ENCODE data around the gene FBXL4.

FBXL4 gene

GRCh38 chr6:98947411-98948292, at the start of gene FBXL4:
Gene FBXL4 (minus strand): TSS chr6:98947946. CDS start chr6:98926988, 20,958 bp downstream.
- DNase-seq, result peak; percentile 80 to 84

GRCh38 chr6:98995116-98995515, 47.4 kb upstream of the FBXL4 start:
- no peak for DNase-seq

GRCh38 chr6:98992535-98992934, 44.8 kb upstream of the FBXL4 start:
- no peak for DNase-seq

GRCh38 chr6:98986071-98986615, 38.4 kb upstream of the FBXL4 start:
- no peak for DNase-seq

- no peak for DNase-seq
Measured at GRCh38 chr6:98985391-98985790, 37.6 kb upstream of the FBXL4 start.

GRCh38 chr6:98984121-98984520, 36.4 kb upstream of the FBXL4 start:
- no peak for DNase-seq

- DNase-seq, result no peak
Measured at GRCh38 chr6:98981473-98981872, 33.7 kb upstream of the FBXL4 start.

- DNase-seq, result no peak
Measured at GRCh38 chr6:98980819-98981218, 33.1 kb upstream of the FBXL4 start.

- no peak for DNase-seq
Measured at GRCh38 chr6:98977671-98978292, 30.0 kb upstream of the FBXL4 start.

- no peak for DNase-seq
Measured at GRCh38 chr6:98976674-98977385, 29.1 kb upstream of the FBXL4 start.

GRCh38 chr6:98975421-98975820, 27.7 kb upstream of the FBXL4 start:
- no peak for DNase-seq

- no peak for DNase-seq
Measured at GRCh38 chr6:98974309-98974708, 26.6 kb upstream of the FBXL4 start.

- no peak for DNase-seq
Measured at GRCh38 chr6:98973571-98973970, 25.8 kb upstream of the FBXL4 start.

- no peak for DNase-seq
Measured at GRCh38 chr6:98971303-98971702, 23.6 kb upstream of the FBXL4 start.

- no peak for DNase-seq
Measured at GRCh38 chr6:98970469-98970868, 22.7 kb upstream of the FBXL4 start.

GRCh38 chr6:98967616-98968015, 19.9 kb upstream of the FBXL4 start:
- DNase-seq, result no peak

- DNase-seq, result no peak
Measured at GRCh38 chr6:98959631-98960030, 11.9 kb upstream of the FBXL4 start.

GRCh38 chr6:98958776-98959175, 11.0 kb upstream of the FBXL4 start:
- no peak for DNase-seq

- DNase-seq, result no peak
Measured at GRCh38 chr6:98957450-98957849, 9.7 kb upstream of the FBXL4 start.

- DNase-seq, result no peak
Measured at GRCh38 chr6:98949589-98949988, 1.8 kb upstream of the FBXL4 start.

- DNase-seq, result peak; percentile 46 to 54
Measured at GRCh38 chr6:98946879-98947410, 801 bp downstream of the FBXL4 start.

- DNase-seq, result no peak
Measured at GRCh38 chr6:98946266-98946878, 1.4 kb downstream of the FBXL4 start.

Measured in activated CD4-positive, alpha-beta T cell treated with anti-CD3 and anti-CD28 coated beads, Interleukin-2, amount 50 U/mL, for 48 hours (primary cell).